Sigmoid colon (tissue), 7 donors: ENCODE data around the gene UBTD1. TPM values are rescaled to one million over a fixed set of nuclear protein-coding genes. Genes with fewer than 3 reads are reported as not detected.

ENCODE experiments used
- DNase-seq: peaks from one replicate; pipeline ENCODE4 v3.0.0-alpha.2; 2019
- H3K27ac ChIP-seq, 4 donors: fragments of 200-600 bp; sonication (generic); one replicate each; pipeline ENCODE4 v1.5.1; 2016 to 2019; ENCODE audit warnings: mild to moderate bottlenecking in 1 of 4
- H3K27me3 ChIP-seq, 3 donors: fragments of 200-600 bp; sonication (generic); one replicate each; pipeline ENCODE4 v1.5.1; 2019; ENCODE audit warnings: mild to moderate bottlenecking in 1 of 3
- H3K36me3 ChIP-seq, 4 donors: fragments of 200-600 bp; sonication (generic); one replicate each; pipeline ENCODE4 v1.5.1; 2016 to 2019
- H3K4me1 ChIP-seq, 4 donors: fragments of 200-600 bp; sonication (generic); one replicate each; pipeline ENCODE4 v1.5.1; 2017 to 2019
- H3K4me3 ChIP-seq, 4 donors: fragments of 200-600 bp; sonication (generic); one replicate each; pipeline ENCODE4 v1.5.1; 2017 to 2019; ENCODE audit warnings: mild to moderate bottlenecking in 2 of 4, moderate library complexity in 1 of 4
- H3K9me3 ChIP-seq, 4 donors: fragments of 200-600 bp in 3 of 4; sonication (generic) in 3 of 4; one replicate each; pipeline versions ENCODE4 v1.5.1 to v1.6.1; 2013 to 2019
- CTCF ChIP-seq, 4 experiments: fragments of 450-650 bp in 3 of 4; fragments of 200-600 bp in 1 of 4; IDR thresholded peaks; one replicate each; pipeline ENCODE4 v1.5.1; 2016 to 2019; ENCODE audit warnings: antibody characterized with exemption in 4 of 4, mild to moderate bottlenecking in 3 of 4, moderate library complexity in 2 of 4
- EP300 ChIP-seq, 4 donors: sonication (generic); formaldehyde crosslinking; IDR thresholded peaks; one replicate each; pipeline ENCODE4 v1.6.1; 2017; ENCODE audit warnings: antibody characterized with exemption in 4 of 4
- POLR2A ChIP-seq, 2 donors: fragments of 450-650 bp; IDR thresholded peaks; one replicate each; pipeline ENCODE4 v1.6.1; 2016; ENCODE audit warnings: antibody characterized with exemption in 2 of 2, mild to moderate bottlenecking in 2 of 2, moderate library complexity in 2 of 2
- POLR2AphosphoS5 ChIP-seq, 4 donors: sonication (generic); formaldehyde crosslinking; IDR thresholded peaks; one replicate each; pipeline ENCODE4 v1.6.1; 2017; ENCODE audit warnings: antibody characterized with exemption in 4 of 4
- WGBS, 2 donors: extraction: QIAGEN DNeasy Blood & Tissue Kit; methylation state at CpG; one replicate each; pipeline ENCODE4 v1.1.7; 2013; 5-methylcytosine and 5-hydroxymethylcytosine counted together
- intact Hi-C: fragments of 100-400 bp; cut with DNase I; formaldehyde crosslinking; loops from one replicate; pipeline ENCODE4 v1.15.1; 2023
- polyA plus RNA-seq, 3 donors: library from polyadenylated mRNA; stranded (reverse); fragments of 200-250 nt; gene quantifications; one replicate each; pipeline ENCODE4 v1.2.3, GENCODE V29; 2013
- total RNA-seq, 4 donors: library from RNA; depleted of rRNA; stranded (reverse); fragments of >200 nt; gene quantifications; one replicate each; pipeline ENCODE4 v1.1.0, GENCODE V29; 2016
- donor health status: healthy with polysubstance abuse.
- donor health status: Bipolar disorder and iron deficiency.
- donor health status: healthy.

The UBTD1 gene
- total RNA-seq (1 to 10 TPM; 4.3 to 7.9 (median 7.4) TPM), polyA plus RNA-seq (1 to 10 TPM; 2.3 to 5.9 (median 5.4) TPM)

- no peaks in the 10 kb centered on the region for H3K27me3 ChIP-seq
- H3K9me3 ChIP-seq, result no peaks in the 10 kb centered on the region
- H3K27ac ChIP-seq, result peak within 1 kb of the TSS; percentile 89 to 96 (median 94)
- no peaks in the 10 kb centered on the region for H3K36me3 ChIP-seq
- WGBS, 2 donors, result 0% methylated on average over 66 of the region's 66 CpGs
- TF ChIP-seq CTCF (IDR thresholded peaks at IDR 0.05) (no peak), POLR2AphosphoS5 (IDR thresholded peaks at IDR 0.05) (peak; percentile 20 to 66 (median 34)), POLR2A (IDR thresholded peaks at IDR 0.05) (peak in 1 of 2 donors; percentile 46)
- peaks cover 0 to 45% (median 39%) of the 10 kb centered on the region in 4 donors for H3K4me1 ChIP-seq
- intact Hi-C loops, result loop anchor here (2.0 to 5.0 kb wide), 5 partner anchors 37 to 188 kb away; partner anchors contain the start of genes AVPI1, EXOSC1, MORN4 and PGAM1
- H3K4me3 ChIP-seq, result peak within 1 kb of the TSS; percentile 69 to 92 (median 83)
- peak; percentile 84 for DNase-seq
These were observed at the start of gene UBTD1 for GRCh38 chr10:97498841-97499560. UBTD1 (plus strand) TSS chr10:97498924; CDS start chr10:97499204, 280 bp downstream.

GRCh38 chr10:97450828-97451227, 47.9 kb upstream of the UBTD1 start:
- Histone ChIP-seq H3K4me3 (no peak overlapping the region), H3K4me1 (peaks cover 0 to 34% (median 25%) of the 10 kb centered on the region in 4 donors), H3K27me3 (no peaks in the 10 kb centered on the region), H3K9me3 (no peaks in the 10 kb centered on the region), H3K36me3 (peaks cover 3 to 43% (median 6%) of the 10 kb centered on the region in 4 donors), H3K27ac (no peak overlapping the region)
- no peak for TF ChIP-seq CTCF (IDR thresholded peaks at IDR 0.05)
- TF ChIP-seq POLR2AphosphoS5 (IDR thresholded peaks at IDR 0.05), result no peak
- no peak for TF ChIP-seq POLR2A (IDR thresholded peaks at IDR 0.05)
- TF ChIP-seq EP300 (IDR thresholded peaks at IDR 0.05), result no peak
- DNase-seq, result no peak
- WGBS, 2 donors, result 65 to 85% methylated on average over 2 of the region's 2 CpGs
- intact Hi-C loops, result no loop called here

- intact Hi-C loops, result no loop called here
- Histone ChIP-seq H3K4me1 (peaks cover 0 to 29% (median 23%) of the 10 kb centered on the region in 4 donors), H3K36me3 (peaks cover 5 to 51% (median 13%) of the 10 kb centered on the region in 4 donors), H3K9me3 (no peaks in the 10 kb centered on the region), H3K4me3 (no peak overlapping the region), H3K27ac (no peak overlapping the region), H3K27me3 (no peaks in the 10 kb centered on the region)
- TF ChIP-seq POLR2AphosphoS5 (IDR thresholded peaks at IDR 0.05) (peak in 1 of 4 donors; percentile 14), EP300 (IDR thresholded peaks at IDR 0.05) (no peak), POLR2A (IDR thresholded peaks at IDR 0.05) (no peak), CTCF (IDR thresholded peaks at IDR 0.05) (no peak)
- 97% methylated on average over 17 of the region's 17 CpGs for WGBS, 2 donors
- no peak for DNase-seq
These were observed 47.1 kb upstream of the UBTD1 start for GRCh38 chr10:97451605-97452004.

- intact Hi-C loops, result no loop called here
- Histone ChIP-seq H3K36me3 (peaks cover 5 to 58% (median 18%) of the 10 kb centered on the region in 4 donors), H3K27me3 (no peaks in the 10 kb centered on the region), H3K27ac (no peak overlapping the region), H3K9me3 (no peaks in the 10 kb centered on the region), H3K4me3 (no peak overlapping the region), H3K4me1 (peaks cover 0 to 22% (median 15%) of the 10 kb centered on the region in 4 donors)
- no peak for TF ChIP-seq POLR2AphosphoS5 (IDR thresholded peaks at IDR 0.05)
- TF ChIP-seq EP300 (IDR thresholded peaks at IDR 0.05), result no peak
- TF ChIP-seq POLR2A (IDR thresholded peaks at IDR 0.05), result no peak
- TF ChIP-seq CTCF (IDR thresholded peaks at IDR 0.05), result no peak
- no peak for DNase-seq
- WGBS, 2 donors, result 90 to 95% methylated on average over 6 of the region's 6 CpGs
These were observed 46.4 kb upstream of the UBTD1 start for GRCh38 chr10:97452352-97452751.
